HL-60 (cell line): ENCODE results near the gene TIGD6.

ENCODE experiments used
- DNase-seq, 2 experiments: peaks; one replicate each; pipeline ENCODE4 v3.0.0-alpha.2; 2010 to 2020; ENCODE audit warnings: low read depth in 1 of 2, low spot score in 1 of 2
- H3K27ac ChIP-seq: fragments of 250-450 bp; sonication (Bioruptor Pico); replicated peaks from 2 replicates; pipeline ENCODE4 v1.5.1; 2020; ENCODE audit warnings: mild to moderate bottlenecking, moderate library complexity
- H3K27me3 ChIP-seq: fragments of 250-450 bp; sonication (Bioruptor Pico); 2 replicates; pipeline ENCODE4 v1.5.1; 2021; ENCODE audit warnings: mild to moderate bottlenecking, moderate library complexity; ENCODE audit not compliant: insufficient read depth, poor library complexity, severe bottlenecking
- H3K4me3 ChIP-seq: replicated peaks from 2 replicates; pipeline ENCODE4 v1.5.1; 2011; ENCODE audit warnings: mild to moderate bottlenecking, control low read depth, low read length; ENCODE audit not compliant: insufficient read depth
- CTCF ChIP-seq: IDR thresholded peaks from one replicate; pipeline ENCODE4 v1.5.1; 2011; ENCODE audit warnings: low read length, control low read depth, inconsistent platforms; ENCODE audit not compliant: insufficient read depth
- GABPA ChIP-seq: IDR thresholded peaks from 2 replicates; pipeline ENCODE4 v1.6.1; 2012; ENCODE audit warnings: low read depth
- POLR2AphosphoS5 ChIP-seq: IDR thresholded peaks from 2 replicates; pipeline ENCODE4 v1.6.1; 2012; ENCODE audit warnings: low read depth
- REST ChIP-seq: IDR thresholded peaks from 2 replicates; pipeline ENCODE4 v1.6.1; 2012; ENCODE audit warnings: low read depth; ENCODE audit not compliant: insufficient replicate concordance
- SPI1 ChIP-seq: IDR thresholded peaks from 2 replicates; pipeline ENCODE4 v1.6.1; 2012; ENCODE audit warnings: low read depth, mild to moderate bottlenecking, borderline replicate concordance

The TIGD6 gene

GRCh38 chr5:149990518-149991376 is 9.7 kb downstream of the TIGD6 start:
- H3K27ac ChIP-seq = no peak overlapping the region
- TF ChIP-seq POLR2AphosphoS5 (no peak), CTCF (peak; percentile 88)
- DNase-seq = peak; percentile 47 to 74
- H3K27me3 ChIP-seq = no peaks in the 10 kb centered on the region
- H3K4me3 ChIP-seq = no peak overlapping the region

GRCh38 chr5:149988126-149988525 is 12.3 kb downstream of the TIGD6 start:
- no peak for TF ChIP-seq CTCF
- TF ChIP-seq REST = no peak
- TF ChIP-seq POLR2AphosphoS5 = no peak
- TF ChIP-seq GABPA = no peak
- TF ChIP-seq SPI1 = no peak
- no peak overlapping the region for H3K27ac ChIP-seq
- H3K27me3 ChIP-seq = no peaks in the 10 kb centered on the region
- no peak overlapping the region for H3K4me3 ChIP-seq
- peak in 1 of 2 experiments; percentile 15 for DNase-seq

- DNase-seq = no peak
- no peak overlapping the region for H3K4me3 ChIP-seq
- H3K27me3 ChIP-seq = no peaks in the 10 kb centered on the region
- TF ChIP-seq CTCF (no peak), SPI1 (no peak), POLR2AphosphoS5 (no peak), GABPA (no peak), REST (no peak)
- no peak overlapping the region for H3K27ac ChIP-seq
These were observed 17.9 kb downstream of the TIGD6 start for GRCh38 chr5:149982505-149982904.

- Histone ChIP-seq H3K27me3 (no peaks in the 10 kb centered on the region), H3K27ac (no peak overlapping the region), H3K4me3 (no peak overlapping the region)
- TF ChIP-seq SPI1 = no peak
- TF ChIP-seq REST = no peak
- no peak for TF ChIP-seq POLR2AphosphoS5
- no peak for TF ChIP-seq GABPA
- no peak for TF ChIP-seq CTCF
- no peak for DNase-seq
These were observed 19.2 kb downstream of the TIGD6 start for GRCh38 chr5:149981206-149981605.
